CD4-positive, alpha-beta T cell treated with Interferon alpha-2 for 1 hour (primary cell): ENCODE data around the gene FEZ2.
"Not testable (repeated sequence)": the region's sequence is repeated elsewhere in the genome, so short reads cannot be mapped to it uniquely, and the experiment has no call there.

Experiments
- DNase-seq, 2 donors: peaks; one replicate each; pipeline ENCODE4 v3.0.0-alpha.2; 2020 to 2022

FEZ2 gene, protein sequence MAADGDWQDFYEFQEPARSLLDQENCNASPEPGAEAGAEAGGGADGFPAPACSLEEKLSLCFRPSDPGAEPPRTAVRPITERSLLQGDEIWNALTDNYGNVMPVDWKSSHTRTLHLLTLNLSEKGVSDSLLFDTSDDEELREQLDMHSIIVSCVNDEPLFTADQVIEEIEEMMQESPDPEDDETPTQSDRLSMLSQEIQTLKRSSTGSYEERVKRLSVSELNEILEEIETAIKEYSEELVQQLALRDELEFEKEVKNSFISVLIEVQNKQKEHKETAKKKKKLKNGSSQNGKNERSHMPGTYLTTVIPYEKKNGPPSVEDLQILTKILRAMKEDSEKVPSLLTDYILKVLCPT

DNA sequence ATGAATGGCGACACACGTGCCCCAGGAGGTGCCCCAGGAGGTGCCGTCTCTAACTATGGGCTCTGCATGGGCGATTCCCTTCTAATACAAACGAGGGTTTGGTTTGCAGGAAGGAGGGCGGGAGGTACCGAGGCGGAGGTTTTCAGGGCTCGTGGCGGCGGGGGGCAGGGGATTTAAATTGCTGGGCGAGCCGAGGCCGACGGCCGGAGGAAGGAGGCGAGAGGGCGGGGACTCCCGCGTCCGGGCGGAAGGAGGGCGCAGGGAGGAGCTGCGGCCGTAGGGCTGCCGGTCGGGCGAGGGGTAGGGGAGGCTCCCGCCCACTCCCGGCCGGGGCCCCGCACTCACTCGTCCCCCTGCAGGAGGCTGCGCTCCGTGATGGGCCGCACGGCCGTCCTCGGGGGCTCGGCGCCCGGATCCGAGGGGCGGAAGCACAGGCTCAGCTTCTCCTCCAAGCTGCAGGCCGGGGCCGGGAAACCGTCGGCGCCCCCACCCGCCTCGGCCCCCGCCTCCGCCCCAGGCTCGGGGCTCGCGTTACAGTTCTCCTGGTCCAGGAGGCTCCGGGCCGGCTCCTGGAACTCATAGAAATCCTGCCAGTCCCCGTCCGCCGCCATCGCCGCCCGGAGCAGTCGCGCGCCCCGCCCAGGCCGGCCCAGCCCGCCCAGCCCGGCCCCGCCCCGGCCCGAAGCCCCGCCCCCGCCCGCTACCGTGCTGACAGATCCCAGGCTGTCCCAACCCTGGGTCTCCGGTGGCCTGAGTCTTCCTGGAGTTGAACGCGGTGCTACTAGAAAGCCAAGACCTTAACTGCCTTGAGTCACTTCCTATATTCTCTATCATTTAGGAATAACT, at the start of gene FEZ2:
Gene FEZ2 (minus strand): TSS at position 637 of the 846 bp plus-strand sequence. CDS start 26 bp downstream, at position 611.
- peak; percentile 52 to 67 for DNase-seq

DNA sequence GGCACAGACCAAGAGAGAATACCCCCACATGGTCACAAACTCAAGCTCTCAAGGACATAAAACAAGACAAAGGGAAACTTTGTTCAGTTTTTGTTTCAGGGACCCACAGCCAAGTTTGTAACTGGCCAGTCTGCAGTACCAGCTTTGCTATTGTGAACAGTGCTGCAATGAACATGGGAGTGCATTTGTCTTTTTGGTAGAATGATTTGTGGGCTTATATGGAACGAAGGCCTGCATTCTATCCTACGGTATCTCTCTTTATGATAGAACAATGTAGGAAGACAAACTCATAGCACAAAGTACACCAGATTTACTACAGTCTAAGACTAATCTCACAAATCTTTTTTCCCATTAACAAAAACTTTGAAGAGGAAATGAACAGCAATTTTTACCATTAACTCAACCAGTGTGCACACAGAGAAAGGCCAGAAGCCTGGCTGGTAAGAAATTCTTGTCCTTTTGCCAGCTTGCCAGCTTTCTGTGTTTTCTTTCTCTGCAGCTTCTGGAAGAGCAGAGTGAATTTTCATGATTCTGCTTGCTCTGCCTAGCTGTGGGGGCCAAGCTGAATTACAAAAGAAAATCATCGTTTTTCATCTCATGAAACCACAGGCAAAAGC, 37.1 kb upstream of the FEZ2 start:
- DNase-seq, result no peak

DNA sequence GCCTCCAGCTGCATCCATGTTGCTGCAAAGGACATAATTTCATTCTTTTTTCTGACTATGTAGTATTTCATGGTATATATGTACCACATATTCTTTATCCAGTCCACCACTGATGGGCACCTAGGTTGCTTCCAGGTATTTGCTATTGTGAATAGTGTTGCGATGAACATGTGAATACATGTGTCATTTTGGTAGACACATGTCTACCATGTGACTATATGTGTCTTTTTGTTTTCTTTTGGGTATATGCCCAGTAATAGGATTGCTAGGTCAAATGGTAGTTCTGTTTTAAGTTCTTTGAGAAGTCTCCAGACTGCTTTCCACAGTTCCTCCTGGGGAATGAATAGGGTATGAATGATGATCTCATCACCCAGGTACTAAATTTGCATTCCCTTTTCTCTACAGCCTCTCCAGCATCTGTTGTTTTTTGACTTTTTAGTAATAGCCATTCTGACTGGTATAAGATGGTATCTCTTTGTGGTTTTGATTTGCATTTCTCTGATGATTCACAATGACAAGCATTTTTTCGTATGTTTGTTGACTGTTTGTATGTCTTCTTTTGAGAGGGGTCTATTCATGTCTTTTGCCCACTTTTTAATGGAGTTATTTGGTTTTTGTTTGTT, 35.6 kb upstream of the FEZ2 start:
- DNase-seq, result no peak

DNA sequence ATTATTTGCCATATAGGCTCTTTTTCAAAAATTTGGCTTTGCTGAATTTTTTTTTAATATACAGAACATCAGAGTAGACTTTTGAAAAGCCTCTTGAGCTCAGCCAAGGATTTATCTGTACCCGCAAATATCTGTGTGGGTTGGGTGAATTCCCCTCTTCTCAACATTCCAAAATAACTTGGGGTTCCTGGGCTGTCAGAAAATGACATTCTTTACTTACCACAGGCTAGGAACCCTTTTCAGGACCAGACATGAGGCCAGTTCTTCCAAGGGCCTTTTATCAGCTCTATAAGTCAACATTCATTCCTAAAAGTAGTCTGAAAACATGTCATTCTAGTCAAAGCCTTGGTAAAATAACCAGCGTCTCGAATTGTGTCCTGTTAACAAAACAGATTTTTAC, 28.8 kb upstream of the FEZ2 start:
- no peak for DNase-seq

DNA sequence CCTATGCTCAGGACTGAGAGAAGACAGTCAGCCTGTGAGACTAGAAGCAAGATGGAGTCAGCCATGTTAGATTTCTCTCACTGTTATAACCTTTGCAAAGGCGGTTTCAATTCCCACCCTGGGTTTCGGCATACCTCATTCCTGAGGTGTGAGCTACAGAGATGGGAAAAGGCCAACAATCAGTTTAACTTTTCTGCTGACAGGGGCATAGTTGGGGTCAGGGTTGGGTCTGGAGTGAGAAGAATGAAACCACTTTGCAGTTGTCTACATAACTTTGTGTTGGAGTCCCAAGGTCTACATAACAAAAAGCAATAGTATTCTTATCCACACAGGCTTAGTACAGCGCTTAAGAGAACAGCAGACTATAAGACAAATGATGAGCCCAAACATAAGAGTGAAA, 28.1 kb upstream of the FEZ2 start:
- no peak for DNase-seq

DNA sequence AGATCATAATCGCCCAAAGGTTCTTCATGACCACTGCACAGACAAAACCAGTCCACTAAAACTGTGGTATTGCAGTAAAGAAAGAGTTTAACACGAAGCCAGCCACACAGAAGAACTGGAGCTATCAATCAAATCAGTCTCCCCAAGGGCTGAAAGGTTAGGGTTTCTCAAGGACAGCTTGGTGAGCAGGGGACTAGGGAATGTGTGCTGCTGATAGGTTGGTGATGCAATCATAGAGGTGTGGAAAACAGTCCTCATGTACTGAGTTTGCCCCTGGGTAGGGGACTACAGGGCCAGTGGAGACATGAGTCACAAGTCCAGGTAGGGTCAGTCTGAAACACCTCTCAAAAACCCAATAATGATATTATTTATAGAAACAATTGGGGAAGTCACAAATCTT, 27.3 kb upstream of the FEZ2 start:
- no peak for DNase-seq

DNA sequence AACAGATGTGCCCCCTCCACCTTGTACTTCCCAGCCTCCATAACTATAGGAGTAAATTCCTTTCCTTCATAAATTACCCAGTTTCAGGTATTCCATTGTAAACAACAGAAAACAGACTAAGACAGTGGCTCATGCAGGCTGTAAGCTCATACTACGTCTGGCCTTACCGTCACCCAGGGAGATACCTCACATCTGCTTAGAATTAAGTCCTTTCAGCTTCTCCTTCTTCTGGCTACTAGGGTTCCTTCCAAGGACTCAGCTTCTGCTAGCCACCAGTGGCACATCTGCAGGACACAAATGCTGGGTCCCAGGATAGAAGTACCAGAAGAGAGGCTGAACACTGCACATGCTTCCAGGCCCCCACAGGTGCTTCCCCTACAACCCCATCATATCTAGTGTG, 22.4 kb upstream of the FEZ2 start:
- DNase-seq, result no peak

DNA sequence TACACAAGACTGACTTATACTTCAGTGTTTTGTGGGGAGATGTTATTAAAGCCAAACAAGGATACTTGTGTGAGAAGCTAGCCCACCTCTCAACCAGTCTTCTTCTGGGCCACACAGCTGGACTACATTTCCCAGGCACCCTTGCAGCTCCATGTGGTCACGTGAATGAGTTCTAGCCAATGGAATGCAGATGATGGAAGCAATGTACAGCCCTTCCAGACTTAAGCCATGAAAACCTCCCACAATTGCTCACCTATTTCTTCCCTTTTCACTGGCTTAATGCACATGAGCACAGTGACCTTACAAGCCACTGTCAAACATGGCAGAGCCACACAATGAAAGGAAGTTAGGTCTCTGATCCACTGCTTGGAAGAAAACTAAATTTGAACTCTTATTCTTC, 20.4 kb upstream of the FEZ2 start:
- DNase-seq, result peak; percentile 14 to 40

DNA sequence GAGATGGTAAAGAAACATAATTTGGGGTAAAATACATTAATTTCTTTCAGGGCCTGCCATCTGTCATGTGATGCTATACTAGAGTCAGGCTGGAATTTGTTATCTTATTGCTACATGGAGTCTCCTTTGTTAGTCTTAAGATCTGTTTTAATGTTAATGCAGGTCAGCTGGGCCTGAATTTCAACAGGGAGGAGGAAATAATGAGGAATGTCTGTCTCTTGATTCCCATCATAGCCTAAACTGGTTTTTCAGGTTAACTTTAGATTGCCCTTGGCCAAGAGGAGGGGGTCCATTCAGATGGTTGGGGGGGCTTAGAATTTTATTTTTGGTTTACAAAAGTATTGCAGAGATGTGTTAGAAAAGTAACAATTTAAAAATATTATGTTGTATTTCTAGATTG, 19.0 kb upstream of the FEZ2 start:
- no peak for DNase-seq

DNA sequence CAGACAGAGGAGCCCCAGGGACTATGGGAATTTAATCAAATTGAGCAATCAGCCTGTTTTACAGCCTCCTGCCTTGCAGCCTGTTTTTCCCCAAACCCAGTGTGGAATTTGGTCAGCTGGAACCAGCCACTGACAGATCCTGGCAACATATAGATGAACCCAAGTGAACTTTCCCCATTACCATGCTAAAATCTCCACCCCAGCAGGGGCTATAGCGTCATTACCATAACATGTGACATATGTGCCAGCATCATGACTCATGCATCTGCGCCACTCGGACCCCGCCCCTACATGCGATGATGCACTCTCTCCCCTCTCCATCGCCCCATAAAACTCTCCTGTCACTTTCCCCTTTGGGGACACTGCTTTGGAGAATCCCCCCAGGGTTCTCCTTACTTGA, 17.3 kb upstream of the FEZ2 start:
- DNase-seq, result no peak

DNA sequence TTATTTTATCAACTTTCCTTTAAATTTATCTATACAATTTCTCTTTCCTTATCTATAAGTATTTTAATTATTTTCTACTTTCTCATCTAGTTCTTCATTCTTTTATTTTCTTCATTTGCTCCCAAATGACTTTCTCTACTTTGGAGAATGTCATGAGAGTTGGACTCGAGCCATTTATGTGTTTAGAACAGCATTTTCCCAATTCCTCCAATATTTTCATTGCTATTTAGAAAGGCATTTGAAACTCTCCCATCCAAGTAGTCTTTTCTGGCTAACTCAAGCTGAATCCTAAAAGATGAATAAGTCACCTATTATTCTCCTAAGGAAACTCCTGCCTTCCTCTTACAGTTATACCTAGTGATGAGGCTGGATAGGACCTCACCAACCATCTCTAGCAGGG, 15.8 kb upstream of the FEZ2 start:
- no peak for DNase-seq

DNA sequence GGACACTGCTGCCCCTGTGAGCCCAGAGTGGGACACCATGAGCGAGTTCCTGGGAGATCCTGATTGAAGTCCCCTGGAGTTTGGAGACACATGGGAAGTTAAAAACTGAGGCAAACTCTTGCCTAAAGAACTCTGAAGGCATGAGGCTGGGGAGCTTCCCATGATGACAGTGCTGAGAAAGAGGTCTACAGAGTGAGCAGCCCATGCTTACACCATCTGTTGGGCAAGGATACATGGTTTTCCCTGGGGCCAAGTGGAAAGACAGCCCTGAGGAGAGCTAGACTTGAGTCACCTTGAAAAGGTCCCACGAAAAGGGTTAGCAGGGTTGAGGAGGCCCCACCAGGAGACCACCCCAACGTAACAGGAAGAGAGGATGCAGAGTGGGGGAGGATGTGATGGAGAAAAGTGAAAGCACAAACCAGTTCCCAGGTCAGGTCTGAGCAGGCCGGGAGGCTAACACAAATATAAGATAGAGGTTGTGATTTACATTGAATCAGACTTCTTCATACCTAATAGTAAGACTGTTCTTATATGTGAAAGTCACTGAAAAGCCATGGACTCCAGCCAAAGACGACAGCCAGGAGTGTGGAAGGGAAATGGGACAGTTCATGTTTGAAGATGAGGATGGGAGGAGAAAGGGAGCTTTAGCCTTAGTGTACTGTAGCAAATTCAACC, 13.5 kb upstream of the FEZ2 start:
- no peak for DNase-seq

DNA sequence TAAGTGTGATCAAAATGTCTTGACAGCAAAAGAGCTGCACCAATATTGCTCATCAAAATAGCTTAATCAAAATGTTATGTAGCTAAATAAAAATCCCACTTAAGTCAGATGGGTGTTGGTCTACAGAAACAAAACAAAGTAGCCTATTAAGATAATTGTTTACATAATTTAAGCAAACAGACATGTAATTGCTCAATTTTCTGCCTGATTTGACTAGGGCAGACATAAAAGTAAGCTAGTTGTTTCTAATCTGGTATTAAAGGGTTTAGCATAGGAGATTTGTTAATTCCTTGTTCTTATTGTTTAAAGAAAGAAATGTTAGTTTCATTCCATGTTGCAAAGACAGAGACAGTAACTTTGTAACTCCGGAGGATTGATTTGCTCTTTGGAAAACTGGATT, 11.5 kb upstream of the FEZ2 start:
- no peak for DNase-seq

DNA sequence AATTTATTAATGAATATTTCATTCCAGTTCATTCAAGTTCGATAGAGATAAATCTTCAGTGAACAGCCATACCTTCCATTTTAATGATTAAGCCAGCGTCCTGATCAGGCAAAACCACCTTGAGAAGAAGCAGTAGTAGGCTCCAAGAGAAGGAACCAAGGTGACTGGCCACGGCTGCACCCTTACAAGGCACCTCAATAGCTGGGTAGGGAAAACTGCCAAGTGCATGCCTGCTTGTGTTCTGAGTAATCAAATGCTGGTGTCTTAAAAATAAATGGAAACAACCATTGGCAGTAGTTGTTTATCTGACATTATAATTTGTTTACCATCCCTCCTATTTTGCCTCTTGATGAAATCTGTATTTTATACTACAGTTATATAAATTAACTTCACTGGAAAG, 10.0 kb upstream of the FEZ2 start:
- no peak for DNase-seq

DNA sequence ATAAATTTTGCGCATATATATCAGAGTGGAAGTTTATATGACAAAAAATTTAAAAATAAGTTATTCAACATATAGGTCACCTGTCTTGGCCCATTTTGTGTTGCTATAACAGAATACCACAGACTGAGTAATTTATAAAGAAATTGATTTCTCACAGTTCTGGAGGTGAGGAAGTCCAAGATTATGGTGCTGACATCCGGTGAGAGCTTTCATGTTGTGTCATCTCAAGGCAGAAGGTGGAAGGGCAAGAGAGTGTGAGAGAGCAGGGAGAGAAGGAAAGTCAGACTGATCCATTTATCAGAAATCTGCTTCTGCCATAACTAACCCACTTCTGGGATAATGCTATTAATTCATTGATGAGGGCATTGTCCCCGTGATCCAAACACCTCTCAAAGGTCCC, 9.0 kb upstream of the FEZ2 start:
- DNase-seq, result no peak

DNA sequence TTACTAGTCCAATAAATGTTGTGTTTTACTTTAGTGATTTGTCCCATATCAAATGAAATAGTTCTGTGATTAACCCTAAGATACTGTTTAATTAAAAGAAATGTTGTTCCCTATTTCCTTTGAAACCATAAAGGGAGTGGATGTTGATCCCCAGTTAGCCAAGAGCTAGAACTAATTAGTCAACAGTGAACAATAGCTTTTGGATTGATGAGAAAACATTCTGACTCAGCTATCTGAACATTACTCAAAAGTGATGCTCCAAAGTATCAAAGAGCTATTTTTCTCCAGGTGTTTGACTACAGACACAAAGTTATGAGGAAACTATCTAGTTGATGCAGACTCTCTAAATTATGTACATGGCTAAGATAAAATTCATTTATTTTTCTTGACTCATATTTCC, 7.3 kb upstream of the FEZ2 start:
- no peak for DNase-seq

DNA sequence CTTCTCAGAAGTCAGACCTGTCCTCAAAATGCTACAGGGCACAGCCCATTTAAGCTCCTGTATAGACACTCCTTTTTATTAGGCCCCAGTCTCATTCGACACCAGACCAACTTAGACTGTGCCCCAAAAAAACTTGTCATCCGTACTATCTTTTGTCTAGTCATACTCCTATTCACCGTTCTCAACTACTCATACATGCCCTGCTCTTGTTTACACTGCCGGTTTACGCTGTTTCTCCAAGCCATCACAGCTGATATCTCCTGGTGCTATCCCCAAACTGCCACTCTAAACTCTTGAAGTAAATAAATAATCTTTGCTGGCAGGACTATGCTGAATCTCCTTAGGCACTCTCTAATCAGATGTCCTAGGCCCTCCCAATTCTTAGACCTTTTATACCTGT, 5.7 kb upstream of the FEZ2 start:
- DNase-seq, result not testable (repeated sequence)

DNA sequence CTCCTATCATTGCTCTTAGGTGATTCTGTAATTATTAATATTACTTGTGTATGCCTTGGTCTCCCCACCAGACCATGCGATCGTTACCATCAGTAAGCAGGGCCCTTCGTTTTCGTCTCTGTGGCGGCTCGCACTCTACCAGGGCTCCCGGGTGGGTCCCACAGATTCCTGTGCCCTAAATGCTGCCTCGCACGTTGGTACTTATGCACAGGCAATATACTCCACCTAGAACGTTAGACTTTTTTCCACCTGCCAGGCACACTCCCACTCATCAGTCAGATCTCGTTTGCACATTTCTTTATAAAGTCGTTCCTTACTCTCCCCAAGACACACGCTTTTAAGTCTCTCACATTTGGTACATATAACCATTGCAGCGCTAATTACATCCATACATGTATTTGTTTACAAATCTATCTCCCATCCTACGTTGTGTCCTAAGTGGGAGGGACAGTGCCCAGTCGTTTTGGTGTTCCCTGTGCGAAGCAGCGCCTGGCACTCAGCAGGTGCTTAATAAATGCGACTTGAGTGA, 901 bp downstream of the FEZ2 start:
- DNase-seq, result no peak

DNA sequence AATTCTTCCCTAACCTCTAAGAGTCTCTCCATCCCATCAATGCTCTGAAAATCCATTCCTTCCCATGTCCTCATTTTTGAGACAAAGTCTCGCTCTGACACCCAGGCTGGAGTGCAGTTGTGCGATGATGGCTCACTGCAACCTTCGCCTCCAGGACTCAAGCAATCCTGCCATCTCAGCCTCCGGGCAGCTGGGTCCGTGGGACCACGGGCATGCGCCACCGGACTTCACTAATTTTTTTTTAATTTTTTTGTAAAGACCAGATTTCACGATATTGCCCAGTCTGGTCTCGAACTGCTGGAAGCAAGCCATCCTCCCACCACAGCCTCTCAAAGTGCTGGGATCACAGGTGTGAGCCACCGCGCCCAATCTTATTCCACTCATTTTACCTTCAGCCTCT, 1.6 kb downstream of the FEZ2 start:
- no peak for DNase-seq

DNA sequence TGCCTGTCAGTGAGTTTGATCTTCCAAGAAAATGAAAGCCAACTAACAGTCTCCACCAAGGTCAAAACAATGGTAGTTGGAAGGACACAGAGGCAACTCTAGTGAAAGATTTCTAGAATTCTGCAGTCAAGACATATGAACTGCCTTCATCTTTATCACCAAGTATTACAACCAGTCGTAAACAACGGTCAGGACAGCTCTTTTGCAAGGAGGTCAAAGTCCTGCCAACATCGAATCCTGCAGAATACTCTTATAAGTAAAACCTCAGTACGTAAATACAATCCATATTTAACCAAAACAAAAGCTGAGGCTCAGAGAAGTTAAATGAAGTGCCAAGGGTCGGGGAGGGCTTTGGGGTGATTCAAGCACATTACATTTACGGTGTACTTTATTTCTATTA, 3.1 kb downstream of the FEZ2 start:
- no peak for DNase-seq

DNA sequence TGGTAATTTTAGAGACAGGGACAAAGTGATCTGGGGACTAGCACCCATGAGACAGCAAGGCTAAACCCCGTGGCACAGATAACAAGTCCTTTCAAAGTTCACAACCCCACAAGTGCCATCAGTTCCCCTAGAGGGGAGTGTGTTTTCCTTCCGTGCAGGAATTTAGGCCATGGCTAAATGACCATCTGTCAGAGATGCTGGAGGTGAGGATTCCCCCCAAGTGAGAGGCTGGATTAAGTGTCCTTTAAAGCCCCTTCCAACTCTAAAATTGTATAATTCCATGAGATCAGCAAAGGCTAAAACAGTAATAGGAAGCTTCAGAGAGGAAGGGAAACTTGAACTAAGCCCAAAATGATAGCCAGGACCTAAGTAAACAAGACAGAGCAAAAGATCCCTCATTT, 8.7 kb downstream of the FEZ2 start:
- DNase-seq, result no peak

DNA sequence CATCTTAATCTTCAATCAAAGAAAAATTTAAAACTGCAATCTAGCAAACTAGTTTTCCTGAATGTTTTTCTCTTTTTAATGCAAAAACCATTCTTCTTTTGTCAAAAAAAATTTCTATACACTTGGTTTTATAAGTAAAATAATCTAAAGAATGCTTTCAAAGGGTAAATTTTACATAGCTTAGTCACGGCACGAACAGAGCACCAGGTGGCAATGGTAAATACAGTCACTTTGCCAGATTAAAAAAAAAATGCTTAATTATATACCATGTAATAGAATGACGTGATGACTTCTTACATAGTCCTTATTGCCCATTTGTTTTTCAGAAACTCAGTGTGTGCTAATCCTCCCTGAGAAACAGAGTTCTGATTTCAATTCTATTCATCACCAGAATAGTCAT, 10.4 kb downstream of the FEZ2 start:
- DNase-seq, result no peak

DNA sequence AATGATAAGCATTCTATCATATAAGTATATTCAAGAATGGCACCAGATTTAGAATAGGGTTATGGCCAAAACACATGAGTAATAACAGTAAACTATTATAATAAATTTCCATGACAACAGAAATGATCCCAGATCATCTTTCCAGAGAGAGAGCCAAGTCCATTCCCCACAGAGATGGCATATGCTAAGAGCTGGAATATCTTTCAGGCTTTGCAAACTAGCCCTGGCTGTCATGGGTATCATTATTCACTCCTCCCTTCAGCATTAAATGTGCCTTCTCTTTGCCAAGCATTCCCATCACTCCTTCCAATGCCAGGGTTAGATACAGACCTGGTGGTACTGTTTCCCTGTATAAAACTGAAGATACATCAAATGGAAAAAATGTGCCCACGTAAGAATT, 10.9 kb downstream of the FEZ2 start:
- no peak for DNase-seq
